Calu3 (cell line): ENCODE results near the gene COPA. TPM values are rescaled to one million over a fixed set of nuclear protein-coding genes. Genes with fewer than 3 reads are reported as not detected.

Experiments used
- BruUV-seq: library from RNA; stranded (reverse); fragments of 400-500 nt; replicated peaks from 2 replicates; lab custom pipeline; 2021; lab: Mats Ljungman, UMichigan
- CTCF ChIA-PET: fragments of 300-600 bp; sonication (Branson Sonifier 250); formaldehyde crosslinking; loops from one replicate; lab custom pipeline; 2022; ENCODE audit warnings: antibody characterized with exemption; lab: Charles Lee
- DNase-seq: peaks from one replicate; pipeline ENCODE4 v3.0.0; 2022
- H3K27ac Mint-ChIP-seq: one replicate; pipeline ENCODE4 v1.8.0; 2022; ENCODE audit warnings: mixed read lengths; ENCODE audit not compliant: unreplicated experiment
- H3K27me3 Mint-ChIP-seq: one replicate; pipeline ENCODE4 v1.8.0; 2022; ENCODE audit warnings: mixed read lengths; ENCODE audit not compliant: unreplicated experiment
- H3K36me3 Mint-ChIP-seq: one replicate; pipeline ENCODE4 v1.8.0; 2022; ENCODE audit warnings: mild to moderate bottlenecking, moderate library complexity, mixed read lengths; ENCODE audit not compliant: insufficient read depth, unreplicated experiment
- H3K4me1 Mint-ChIP-seq: one replicate; pipeline ENCODE4 v1.8.0; 2022; ENCODE audit warnings: mild to moderate bottlenecking, low read depth, mixed read lengths; ENCODE audit not compliant: unreplicated experiment
- H3K4me3 Mint-ChIP-seq: one replicate; pipeline ENCODE4 v1.8.0; 2022; ENCODE audit warnings: mild to moderate bottlenecking, low read depth, moderate library complexity, mixed read lengths; ENCODE audit not compliant: unreplicated experiment
- H3K9me3 Mint-ChIP-seq: one replicate; pipeline ENCODE4 v1.8.0; 2022; ENCODE audit warnings: low read depth, mixed read lengths; ENCODE audit not compliant: unreplicated experiment
- CTCF ChIP-seq: fragments of 200-600 bp; IDR thresholded peaks from one replicate; pipeline ENCODE4 v1.8.0; 2022; ENCODE audit warnings: antibody characterized with exemption; ENCODE audit not compliant: unreplicated experiment
- intact Hi-C: fragments of 100-400 bp; cut with micrococcal nuclease; formaldehyde crosslinking; loops from one replicate; pipeline ENCODE4 v1.10.0; 2022; ENCODE audit not compliant: unreplicated experiment
- total RNA-seq: library from RNA; stranded (reverse); gene quantifications from 2 replicates; pipeline ENCODE4 v1.2.3, GENCODE V29; 2022

COPA gene
- total RNA-seq, 1 experiment from 2014 or later, result 208 TPM

- intact Hi-C loops, result no loop called here
- no peaks in the 10 kb centered on the region for H3K27me3 Mint-ChIP-seq
Measured at GRCh38 chr1:160245434-160245833, 97.6 kb downstream of the COPA start.

GRCh38 chr1:160244209-160244608 is 98.8 kb downstream of the COPA start:
- no TSS peak for BruUV-seq
- Mint-ChIP-seq H3K36me3 (no peaks in the 10 kb centered on the region), H3K27ac (no peak overlapping the region), H3K9me3 (no peaks in the 10 kb centered on the region), H3K4me3 (no peak overlapping the region), H3K4me1 (peaks cover 10% of the 10 kb centered on the region), H3K27me3 (no peaks in the 10 kb centered on the region)
- intact Hi-C loops, result no loop called here
- CTCF ChIA-PET, result interaction anchor here (2.9 kb wide), 1 partner anchor 8 kb away, joined by 9 read pairs; no protein-coding TSS in a partner anchor
- TF ChIP-seq CTCF, result no peak
- no peak for DNase-seq

More at GRCh38 chr1:160245434-160245833, 97.6 kb downstream of the COPA start:
- no peak overlapping the region for H3K4me3 Mint-ChIP-seq
- peak overlapping the region; percentile 25 for H3K27ac Mint-ChIP-seq
- TF ChIP-seq CTCF, result no peak
- peaks cover 10% of the 10 kb centered on the region for H3K4me1 Mint-ChIP-seq
- CTCF ChIA-PET, result no interaction called here
- no TSS peak for BruUV-seq
- no peaks in the 10 kb centered on the region for H3K36me3 Mint-ChIP-seq
- no peak for DNase-seq
- H3K9me3 Mint-ChIP-seq, result no peaks in the 10 kb centered on the region

- Mint-ChIP-seq H3K36me3 (no peaks in the 10 kb centered on the region), H3K4me3 (no peak overlapping the region), H3K27ac (no peak overlapping the region), H3K9me3 (no peaks in the 10 kb centered on the region), H3K27me3 (no peaks in the 10 kb centered on the region), H3K4me1 (peaks cover 10% of the 10 kb centered on the region)
- intact Hi-C loops, result no loop called here
- TF ChIP-seq CTCF, result no peak
- CTCF ChIA-PET, result interaction anchor here (0.7 to 2.9 kb wide), 2 partner anchors 8 to 211 kb away, joined by 3 to 9 read pairs; no protein-coding TSS in a partner anchor
- no TSS peak for BruUV-seq
- no peak for DNase-seq
Measured at GRCh38 chr1:160243767-160244166, 99.3 kb downstream of the COPA start.

GRCh38 chr1:160239582-160240299 is 103.3 kb downstream of the COPA start:
- Mint-ChIP-seq H3K4me1 (no peaks in the 10 kb centered on the region), H3K4me3 (no peak overlapping the region), H3K27me3 (no peaks in the 10 kb centered on the region), H3K27ac (no peak overlapping the region), H3K36me3 (no peaks in the 10 kb centered on the region), H3K9me3 (no peaks in the 10 kb centered on the region)
- CTCF ChIA-PET, result no interaction called here
- TSS peak; percentile 39 for BruUV-seq
- DNase-seq, result no peak
- intact Hi-C loops, result no loop called here
- no peak for TF ChIP-seq CTCF

Other genes starting within 250 kb of the COPA start
- 31.6 and 33.9 TPM in 2 replicates for gene IGSF8, start 244.6 kb downstream of the COPA start, total RNA-seq
- gene ATP1A2, start 227.5 kb downstream of the COPA start, total RNA-seq, result not detected in 2 replicates
- not detected in 2 replicates for gene ATP1A4, start 191.6 kb downstream of the COPA start, total RNA-seq
- not detected in 2 replicates for gene CASQ1, start 152.7 kb downstream of the COPA start, total RNA-seq
- gene PEA15, start 137.9 kb downstream of the COPA start, total RNA-seq, result 128 and 153 TPM in 2 replicates
- gene DCAF8, start 80.7 kb downstream of the COPA start, total RNA-seq, result 119 and 126 TPM in 2 replicates
- 64.0 and 70.3 TPM in 2 replicates for gene PEX19, start 58.1 kb downstream of the COPA start, total RNA-seq
- gene NCSTN, start 133 bp upstream of the COPA start, total RNA-seq, result 128 and 135 TPM in 2 replicates
- 1.4 and 1.6 TPM in 2 replicates for gene NHLH1, start 23.8 kb upstream of the COPA start, total RNA-seq
- gene VANGL2, start 57.3 kb upstream of the COPA start, total RNA-seq, result 2.0 and 2.3 TPM in 2 replicates
- gene SLAMF6, start 180.0 kb upstream of the COPA start, total RNA-seq, result not detected in 2 replicates
- gene CD84, start 236.2 kb upstream of the COPA start, total RNA-seq, result not detected in 2 replicates